K562 (cell line): ENCODE data around the gene METAP2. TPM values are rescaled to one million over a fixed set of nuclear protein-coding genes. Genes with fewer than 3 reads are reported as not detected.

Experiments used
- ATAC-seq: fragments of 200-7000 bp; cut with Tn5 transposase; 3 replicates; pipeline ENCODE4 v1.9.1; 2020; ENCODE audit warnings: moderate library complexity
- BruUV-seq: library from RNA; stranded (reverse); fragments of 400-500 nt; replicated peaks from 2 replicates; lab custom pipeline; 2021; lab: Mats Ljungman, UMichigan
- CTCF ChIA-PET: fragments of 300-600 bp; formaldehyde crosslinking; extraction: SDS; loops from one replicate; lab custom pipeline; 2021; ENCODE audit warnings: low intra/inter-chr PET ratio; lab: Yijun Ruan, JAX
- POLR2A ChIA-PET: fragments of 300-600, 350-650 bp; sonication (Branson Sonifier 250); formaldehyde crosslinking; extraction: SDS; loops from one replicate; lab custom pipeline; 2021; ENCODE audit warnings: antibody characterized with exemption, inconsistent platforms; lab: Yijun Ruan, JAX
- DNase-seq, 4 experiments: peaks; one replicate each; pipeline versions ENCODE4 v3.0.0 to v3.0.0-alpha.2; 2011 to 2018; ENCODE audit warnings: low spot score in 3 of 4, mixed read lengths in 3 of 4; ENCODE audit errors: extremely low read depth in 1 of 4
- FAIRE-seq: peaks from 2 replicates; lab custom pipeline; 2011; peaks lifted over from hg19 to GRCh38; lab: Jason Lieb, UNC
- H2AFZ ChIP-seq: 2 replicates; pipeline ENCODE4 v1.6.0; 2011; ENCODE audit warnings: low read depth, low read length, control low read depth, inconsistent platforms
- H3K27ac ChIP-seq: fragments of 200-600 bp; 3 replicates; pipeline ENCODE4 v1.8.0; 2011; ENCODE audit warnings: low read depth, mild to moderate bottlenecking, control low read depth, inconsistent platforms, low read length, moderate library complexity, mixed read lengths; ENCODE audit errors: extremely low read depth
- H3K27me3 ChIP-seq, 2 experiments: fragments of 300-600 bp in 1 of 2; 2 replicates in 1 of 2; 3 replicates in 1 of 2; pipeline versions ENCODE4 v1.6.0 to v1.8.0; 2011; ENCODE audit warnings: inconsistent platforms in 2 of 2, low read length in 2 of 2, mild to moderate bottlenecking in 1 of 2, mixed read lengths in 1 of 2, moderate library complexity in 1 of 2; ENCODE audit not compliant: control insufficient read depth in 2 of 2, insufficient read depth in 2 of 2
- H3K36me3 ChIP-seq: fragments of 300-600 bp; 3 replicates; pipeline ENCODE4 v1.8.0; 2011; ENCODE audit warnings: mild to moderate bottlenecking, low read length, inconsistent platforms; ENCODE audit not compliant: control insufficient read depth, insufficient read depth
- H3K4me1 ChIP-seq, 2 experiments: fragments of 200-600 bp in 1 of 2; replicated peaks in 1 of 2; 2 replicates in 1 of 2; 3 replicates in 1 of 2; pipeline versions ENCODE4 v1.5.1 to v1.8.0; 2011; ENCODE audit warnings: inconsistent platforms in 2 of 2, low read length in 2 of 2, mild to moderate bottlenecking in 1 of 2, mixed read lengths in 1 of 2, moderate library complexity in 1 of 2; ENCODE audit not compliant: control insufficient read depth in 2 of 2, insufficient read depth in 2 of 2
- H3K4me2 ChIP-seq: 2 replicates; pipeline ENCODE4 v1.6.1; 2011; ENCODE audit warnings: low read length, control low read depth, inconsistent platforms, mixed read lengths; ENCODE audit not compliant: insufficient read depth
- H3K4me3 ChIP-seq: fragments of 200-600 bp; sonication (generic), shearing (Covaris generic); 2 replicates; pipeline ENCODE4 v1.5.1; 2016; ENCODE audit warnings: control low read depth, inconsistent platforms
- H3K79me2 ChIP-seq: fragments of 200-600 bp; 3 replicates; pipeline ENCODE4 v1.8.0; 2011; ENCODE audit warnings: low read length, inconsistent platforms; ENCODE audit not compliant: control insufficient read depth, insufficient read depth
- H3K9ac ChIP-seq, 2 experiments: 2 replicates each; pipeline versions ENCODE4 v1.6.0 to v1.6.1; 2011; ENCODE audit warnings: low read depth in 2 of 2, low read length in 2 of 2, control low read depth in 1 of 2, inconsistent platforms in 1 of 2, mild to moderate bottlenecking in 1 of 2, mixed read lengths in 1 of 2; ENCODE audit not compliant: insufficient read depth in 1 of 2
- H3K9me1 ChIP-seq: one replicate; pipeline ENCODE4 v1.6.0; 2011; ENCODE audit warnings: inconsistent platforms, mild to moderate bottlenecking, low read length, moderate library complexity; ENCODE audit not compliant: control insufficient read depth, insufficient read depth
- H3K9me3 ChIP-seq: replicated peaks from 2 replicates; pipeline ENCODE4 v1.5.1; 2011; ENCODE audit warnings: low read depth, low read length, inconsistent platforms; ENCODE audit not compliant: control insufficient read depth, insufficient read depth
- H4K20me1 ChIP-seq: replicated peaks from 2 replicates; pipeline ENCODE4 v1.6.1; 2011; ENCODE audit warnings: low read length, inconsistent platforms, mixed read lengths; ENCODE audit not compliant: control insufficient read depth, insufficient read depth
- FOXP4 ChIP-seq: sonication (generic); formaldehyde crosslinking; IDR thresholded peaks from 2 replicates; pipeline ENCODE4 v1.8.0; 2022; ENCODE audit warnings: mild to moderate bottlenecking, missing genetic modification reagents, borderline replicate concordance
- MAX ChIP-seq: sonication (generic); formaldehyde crosslinking; IDR thresholded peaks from 2 replicates; pipeline ENCODE4 v1.9.0; 2022; ENCODE audit warnings: mild to moderate bottlenecking, missing genetic modification reagents
- PHTF2 ChIP-seq: fragments of 250-450 bp; sonication (Bioruptor Pico); IDR thresholded peaks from 2 replicates; pipeline ENCODE4 v1.5.0; 2021; ENCODE audit warnings: mild to moderate bottlenecking
- PRDM10 ChIP-seq: fragments of 450-650 bp; IDR thresholded peaks from 2 replicates; pipeline ENCODE4 v1.6.1; 2018; ENCODE audit not compliant: partially characterized antibody
- PREB ChIP-seq: sonication (generic); formaldehyde crosslinking; IDR thresholded peaks from 2 replicates; pipeline ENCODE4 v1.8.1; 2023; ENCODE audit warnings: mild to moderate bottlenecking, missing genetic modification reagents
- ZKSCAN8 ChIP-seq: fragments of 200-800 bp; sonication (Bioruptor generic); IDR thresholded peaks from 2 replicates; pipeline ENCODE4 v1.6.1; 2016; ENCODE audit warnings: missing genetic modification characterization, missing compliant biosample characterization
- WGBS: fragments of 100-300 bp; shearing (Covaris generic); methylation state at CpG from one replicate; pipeline ENCODE4 v1.1.6; 2016; ENCODE audit warnings: low coverage, mixed read lengths; ENCODE audit not compliant: insufficient coverage; ENCODE audit errors: missing lambda C conversion rate; 5-methylcytosine and 5-hydroxymethylcytosine counted together
- in situ Hi-C: fragments of 300-500 bp; cut with MboI; formaldehyde crosslinking; loops from 4 replicates; pipeline ENCODE4 v1.15.0; 2018; ENCODE audit warnings: inconsistent platforms, mixed read lengths
- intact Hi-C: fragments of 100-400 bp; cut with micrococcal nuclease; formaldehyde crosslinking; loops from 2 replicates; pipeline ENCODE4 v1.14.2; 2022
- polyA plus RNA-seq, 8 experiments: library from polyadenylated mRNA; depleted of rRNA in 4 of 8; stranded (reverse) in 5 of 8; unstranded in 3 of 8; fragments of >200 nt; fragmentation: Nextera tagmentation in 2 of 8; fragmentation: Illumina TruSeq in 1 of 8; extraction: Ambion mirVana in 2 of 8; extraction: Trizol in 1 of 8; gene quantifications; 2 replicates each; pipeline versions ENCODE4 v1.2.1 to v1.2.3, GENCODE V29; 2011 to 2014; ENCODE audit warnings: inconsistent platforms in 1 of 8, missing spikeins in 1 of 8
- total RNA-seq, 7 experiments: library from RNA; depleted of rRNA in 6 of 7; stranded (reverse); fragments of >200 nt in 6 of 7; fragmentation: Illumina TruSeq in 2 of 7; extraction: Trizol in 2 of 7; gene quantifications; 2 replicates each; pipeline versions ENCODE4 v1.2.1 to v1.2.3, GENCODE V29; 2011 to 2021; ENCODE audit warnings: low replicate concordance in 1 of 7

The METAP2 gene
- total and polyA plus RNA-seq, 9 of the 15 experiments (the other 6 are each of a cell fraction or from before 2014, with no cell fraction given), result 75.5 to 205 (median 164) TPM

- no TSS peak for BruUV-seq
- Histone ChIP-seq H3K9me1 (no peaks in the 10 kb centered on the region), H3K27me3 (no peaks in the 10 kb centered on the region), H3K4me1 (no peaks in the 10 kb centered on the region), H2AFZ (no peak overlapping the region), H3K4me3 (no peak overlapping the region), H4K20me1 (no peaks in the 10 kb centered on the region), H3K79me2 (no peaks in the 10 kb centered on the region), H3K9me3 (no peaks in the 10 kb centered on the region), H3K27ac (no peak overlapping the region), H3K4me2 (no peak overlapping the region), H3K9ac (no peak overlapping the region), H3K36me3 (peaks cover 93% of the 10 kb centered on the region)
- no peak for ATAC-seq
- in situ Hi-C loops (no loop called here), intact Hi-C loops (no loop called here)
- 79% methylated on average over 3 of the region's 3 CpGs for WGBS
- no peak for DNase-seq
- FAIRE-seq, result no peak
- TF ChIP-seq ZKSCAN8, result no peak
- TF ChIP-seq PREB, result no peak
- no peak for TF ChIP-seq PHTF2 (CRISPR knock-in tag)
- no peak for TF ChIP-seq MAX (CRISPR knock-in tag)
- no peak for TF ChIP-seq PRDM10
- no peak for TF ChIP-seq FOXP4 (CRISPR knock-in tag)
- ChIA-PET POLR2A (interaction anchor here (1.0 to 1.4 kb wide), 2 partner anchors 9 to 14 kb away, joined by 3 to 4 read pairs; no protein-coding TSS in a partner anchor), CTCF (no interaction called here)
These were observed 35.3 kb downstream of the METAP2 start for GRCh38 chr12:95509300-95509699.
